B cell (primary cell): ENCODE data around the gene MED31.

Experiments used
- CTCF ChIP-seq: fragments of 200-600 bp; IDR thresholded peaks from one replicate; pipeline ENCODE4 v1.8.0; 2022; ENCODE audit warnings: antibody characterized with exemption, mild to moderate bottlenecking
- EZH2 ChIP-seq: IDR thresholded peaks from 2 replicates; pipeline ENCODE4 v1.6.1; 2012; ENCODE audit warnings: borderline replicate concordance, low read depth, mild to moderate bottlenecking, moderate library complexity, low read length; ENCODE audit not compliant: insufficient read depth, poor library complexity, severe bottlenecking

GRCh38 chr17:6640536-6641246, 10.7 kb downstream of the MED31 start, which contains the start of the genes KIAA0753 and TXNDC17:
- TF ChIP-seq CTCF (no peak), EZH2 (no peak)
